GM18502 (cell line): Measurements from ENCODE around the gene LIG1.
"Not testable (repeated sequence)": the region's sequence is repeated elsewhere in the genome, so short reads cannot be mapped to it uniquely, and the experiment has no call there.

ENCODE experiments used
- ATAC-seq: cut with Tn5 transposase; IDR thresholded peaks from one replicate; pipeline ENCODE4 v1.9.1; 2021; ENCODE audit warnings: mild to moderate bottlenecking; ENCODE audit not compliant: unreplicated experiment, poor library complexity

Gene LIG1

GRCh38 chr19:48123907-48124651 is 46.1 kb downstream of the LIG1 start:
- no peak for ATAC-seq

- no peak for ATAC-seq
Measured at GRCh38 chr19:48122421-48122820, 47.7 kb downstream of the LIG1 start.

GRCh38 chr19:48121909-48122371 is 48.2 kb downstream of the LIG1 start:
- no peak for ATAC-seq

GRCh38 chr19:48121066-48121465 is 49.1 kb downstream of the LIG1 start:
- no peak for ATAC-seq

- ATAC-seq = no peak
Measured at GRCh38 chr19:48120505-48120904, 49.6 kb downstream of the LIG1 start.

- no peak for ATAC-seq
Measured at GRCh38 chr19:48118131-48118517, 52.0 kb downstream of the LIG1 start.

- no peak for ATAC-seq
Measured at GRCh38 chr19:48117515-48118130, 52.5 kb downstream of the LIG1 start.

GRCh38 chr19:48113190-48113917 is 56.8 kb downstream of the LIG1 start:
- no peak for ATAC-seq

- no peak for ATAC-seq
Measured at GRCh38 chr19:48111280-48111679, 58.9 kb downstream of the LIG1 start.

- peak; percentile 67 for ATAC-seq
Measured at GRCh38 chr19:48110350-48110966, 59.7 kb downstream of the LIG1 start, which contains the start of gene PLA2G4C. TSS of gene PLA2G4C (minus strand) at chr19:48110817. CDS start at chr19:48106529, 4,288 bp downstream.

GRCh38 chr19:48108997-48109782 is 61.0 kb downstream of the LIG1 start:
- no peak for ATAC-seq

GRCh38 chr19:48103922-48104321 is 66.2 kb downstream of the LIG1 start:
- ATAC-seq = no peak

- no peak for ATAC-seq
Measured at GRCh38 chr19:48102870-48103751, 67.0 kb downstream of the LIG1 start.

- ATAC-seq = no peak
Measured at GRCh38 chr19:48095612-48096175, 74.5 kb downstream of the LIG1 start.

GRCh38 chr19:48094855-48095203 is 75.3 kb downstream of the LIG1 start:
- ATAC-seq = no peak

GRCh38 chr19:48094129-48094854 is 75.9 kb downstream of the LIG1 start:
- ATAC-seq = no peak

GRCh38 chr19:48091111-48091718 is 78.9 kb downstream of the LIG1 start:
- not testable (repeated sequence) for ATAC-seq
